A673 (cell line): ENCODE results near the gene ADNP. TPM values are rescaled to one million over a fixed set of nuclear protein-coding genes. Genes with fewer than 3 reads are reported as not detected.

Experiments used
- BruUV-seq: library from RNA; stranded (reverse); fragments of 400-500 nt; replicated peaks from 2 replicates; lab custom pipeline; 2021; lab: Mats Ljungman, UMichigan
- CTCF ChIA-PET: fragments of 300-600 bp; sonication (Branson Sonifier 250); formaldehyde crosslinking; loops from one replicate; lab custom pipeline; 2022; ENCODE audit warnings: antibody characterized with exemption; lab: Charles Lee
- POLR2A ChIA-PET: fragments of 300-600 bp; sonication (Branson Sonifier 250); formaldehyde crosslinking; loops from one replicate; lab custom pipeline; 2022; ENCODE audit warnings: antibody characterized with exemption; ENCODE audit not compliant: low non-redundant PET; lab: Charles Lee
- DNase-seq: peaks from one replicate; pipeline ENCODE4 v3.0.0-alpha.2; 2015; ENCODE audit warnings: low spot score
- H3K27ac ChIP-seq: fragments of 200-600 bp; sonication (generic); 2 replicates; pipeline ENCODE4 v1.5.1; 2016; ENCODE audit warnings: mixed run types, low read depth, mild to moderate bottlenecking, mixed read lengths, antibody characterized with exemption, low read length; ENCODE audit not compliant: poor library complexity, severe bottlenecking
- H3K27me3 ChIP-seq: fragments of 200-600 bp; sonication (generic); replicated peaks from 2 replicates; pipeline ENCODE4 v1.6.1; 2017; ENCODE audit warnings: mixed run types, low read depth, mild to moderate bottlenecking, mixed read lengths, antibody characterized with exemption, low read length; ENCODE audit not compliant: insufficient read depth, poor library complexity
- H3K36me3 ChIP-seq: fragments of 200-600 bp; sonication (generic); 2 replicates; pipeline ENCODE4 v1.6.1; 2016; ENCODE audit warnings: mixed run types, mild to moderate bottlenecking, mixed read lengths, antibody characterized with exemption, low read length; ENCODE audit not compliant: insufficient read depth, poor library complexity, severe bottlenecking
- H3K4me1 ChIP-seq: fragments of 200-600 bp; sonication (generic); 2 replicates; pipeline ENCODE4 v1.6.1; 2017; ENCODE audit warnings: mixed run types, mild to moderate bottlenecking, mixed read lengths, antibody characterized with exemption, low read length; ENCODE audit not compliant: insufficient read depth, poor library complexity, severe bottlenecking
- H3K4me3 ChIP-seq: fragments of 200-600 bp; sonication (generic); 2 replicates; pipeline ENCODE4 v1.5.1; 2016; ENCODE audit warnings: low read depth, mixed run types, mild to moderate bottlenecking, mixed read lengths, low read length; ENCODE audit not compliant: poor library complexity, severe bottlenecking
- H3K9me3 ChIP-seq: fragments of 200-600 bp; sonication (generic); 2 replicates; pipeline ENCODE4 v1.6.1; 2016; ENCODE audit warnings: mixed run types, low read depth, mild to moderate bottlenecking, mixed read lengths, antibody characterized with exemption, low read length; ENCODE audit not compliant: poor library complexity, severe bottlenecking
- EZH2 ChIP-seq: fragments of 200-600 bp; sonication (generic); IDR thresholded peaks from 2 replicates; pipeline ENCODE4 v1.6.1; 2017; ENCODE audit warnings: borderline replicate concordance, low read depth, mild to moderate bottlenecking, mixed read lengths, antibody characterized with exemption, low read length; ENCODE audit not compliant: poor library complexity, severe bottlenecking
- intact Hi-C: fragments of 100-400 bp; cut with micrococcal nuclease; formaldehyde crosslinking; loops from one replicate; pipeline ENCODE4 v1.10.0; 2022; ENCODE audit not compliant: unreplicated experiment
- total RNA-seq: library from RNA; stranded (reverse); gene quantifications from 2 replicates; pipeline ENCODE4 v1.2.3, GENCODE V29; 2021
- TF ChIP-seq, protein P1 (sequence below): fragments of 300-800, 200-600 bp; sonication (generic); conservative IDR thresholded peaks from 2 replicates; pipeline ENCODE4 v1.5.1; 2017; ENCODE audit warnings: low read depth, mild to moderate bottlenecking, antibody characterized with exemption, low read length, moderate library complexity, mixed read lengths

Gene ADNP
- total RNA-seq, 1 experiment from 2014 or later: 108 TPM

- H3K9me3 ChIP-seq: no peaks in the 10 kb centered on the region
- no TSS peak for BruUV-seq
- H3K27me3 ChIP-seq: no peaks in the 10 kb centered on the region
- POLR2A ChIA-PET: no interaction called here
- TF ChIP-seq, protein P1, sequence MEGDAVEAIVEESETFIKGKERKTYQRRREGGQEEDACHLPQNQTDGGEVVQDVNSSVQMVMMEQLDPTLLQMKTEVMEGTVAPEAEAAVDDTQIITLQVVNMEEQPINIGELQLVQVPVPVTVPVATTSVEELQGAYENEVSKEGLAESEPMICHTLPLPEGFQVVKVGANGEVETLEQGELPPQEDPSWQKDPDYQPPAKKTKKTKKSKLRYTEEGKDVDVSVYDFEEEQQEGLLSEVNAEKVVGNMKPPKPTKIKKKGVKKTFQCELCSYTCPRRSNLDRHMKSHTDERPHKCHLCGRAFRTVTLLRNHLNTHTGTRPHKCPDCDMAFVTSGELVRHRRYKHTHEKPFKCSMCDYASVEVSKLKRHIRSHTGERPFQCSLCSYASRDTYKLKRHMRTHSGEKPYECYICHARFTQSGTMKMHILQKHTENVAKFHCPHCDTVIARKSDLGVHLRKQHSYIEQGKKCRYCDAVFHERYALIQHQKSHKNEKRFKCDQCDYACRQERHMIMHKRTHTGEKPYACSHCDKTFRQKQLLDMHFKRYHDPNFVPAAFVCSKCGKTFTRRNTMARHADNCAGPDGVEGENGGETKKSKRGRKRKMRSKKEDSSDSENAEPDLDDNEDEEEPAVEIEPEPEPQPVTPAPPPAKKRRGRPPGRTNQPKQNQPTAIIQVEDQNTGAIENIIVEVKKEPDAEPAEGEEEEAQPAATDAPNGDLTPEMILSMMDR: no peak
- no peak for TF ChIP-seq EZH2
- intact Hi-C loops: no loop called here
- H3K27ac ChIP-seq: no peak overlapping the region
- H3K4me3 ChIP-seq: no peak overlapping the region
- CTCF ChIA-PET: no interaction called here
- no peak for DNase-seq
- peaks cover 39% of the 10 kb centered on the region for H3K36me3 ChIP-seq
- peaks cover 35% of the 10 kb centered on the region for H3K4me1 ChIP-seq
These were observed 9.3 kb downstream of the ADNP start for GRCh38 chr20:50921803-50922501.

- CTCF ChIA-PET: interaction anchor here (0.6 kb wide), 1 partner anchor 314 kb away, joined by 3 read pairs; no protein-coding TSS in a partner anchor
- no peak for DNase-seq
- POLR2A ChIA-PET: no interaction called here
- Histone ChIP-seq H3K27me3 (no peaks in the 10 kb centered on the region), H3K36me3 (peaks cover 34% of the 10 kb centered on the region), H3K4me1 (peaks cover 38% of the 10 kb centered on the region), H3K9me3 (no peaks in the 10 kb centered on the region), H3K4me3 (no peak overlapping the region), H3K27ac (no peak overlapping the region)
- no peak for TF ChIP-seq EZH2
- TF ChIP-seq, protein P1: no peak
- BruUV-seq: no TSS peak
- intact Hi-C loops: no loop called here
These were observed 10.2 kb downstream of the ADNP start for GRCh38 chr20:50920997-50921396.

GRCh38 chr20:50919567-50919966 is 11.7 kb downstream of the ADNP start:
- POLR2A ChIA-PET: no interaction called here
- intact Hi-C loops: no loop called here
- no peak overlapping the region for H3K4me3 ChIP-seq
- no peak overlapping the region for H3K27ac ChIP-seq
- peaks cover 29% of the 10 kb centered on the region for H3K36me3 ChIP-seq
- BruUV-seq: no TSS peak
- peak; percentile 41 for DNase-seq
- peaks cover 49% of the 10 kb centered on the region for H3K4me1 ChIP-seq
- H3K27me3 ChIP-seq: no peaks in the 10 kb centered on the region
- no peaks in the 10 kb centered on the region for H3K9me3 ChIP-seq
- CTCF ChIA-PET: interaction anchor here (0.6 to 0.7 kb wide), 2 partner anchors 20 to 103 kb away, joined by 3 to 4 read pairs; no protein-coding TSS in a partner anchor
- no peak for TF ChIP-seq EZH2

GRCh38 chr20:50918403-50918802 is 12.8 kb downstream of the ADNP start:
- peaks cover 29% of the 10 kb centered on the region for H3K36me3 ChIP-seq

More at GRCh38 chr20:50918403-50918802, 12.8 kb downstream of the ADNP start:
- H3K27ac ChIP-seq: peak overlapping the region; percentile 33
- H3K9me3 ChIP-seq: no peaks in the 10 kb centered on the region
- no TSS peak for BruUV-seq
- CTCF ChIA-PET: no interaction called here
- POLR2A ChIA-PET: no interaction called here
- no peaks in the 10 kb centered on the region for H3K27me3 ChIP-seq
- intact Hi-C loops: no loop called here
- TF ChIP-seq, protein P1: no peak
- TF ChIP-seq EZH2: no peak
- no peak overlapping the region for H3K4me3 ChIP-seq
- H3K4me1 ChIP-seq: peaks cover 60% of the 10 kb centered on the region
- no peak for DNase-seq
